T-helper 1 cell treated with Interleukin-12 subunit alpha and Interleukin-12 subunit beta and Interleukin-4 antibody, amounts not matched to agents 30 ng/mL and 1 ng/mL, for 36 hours (primary cell): ENCODE data around the gene SH3GL2. TPM values are rescaled to one million over a fixed set of nuclear protein-coding genes. Genes with fewer than 3 reads are reported as not detected.
"Not testable (repeated sequence)": the region's sequence is repeated elsewhere in the genome, so short reads cannot be mapped to it uniquely, and the experiment has no call there.

Source experiments
- intact Hi-C: fragments of 100-400 bp; cut with micrococcal nuclease; formaldehyde crosslinking; loops from one replicate; pipeline ENCODE4 v1.15.1; 2024
- total RNA-seq: library from RNA; stranded (reverse); gene quantifications from 2 replicates; pipeline ENCODE4 v1.2.3, GENCODE V29; 2022

SH3GL2 gene
- total RNA-seq, 1 donor from 2014 or later, result not detected

DNA sequence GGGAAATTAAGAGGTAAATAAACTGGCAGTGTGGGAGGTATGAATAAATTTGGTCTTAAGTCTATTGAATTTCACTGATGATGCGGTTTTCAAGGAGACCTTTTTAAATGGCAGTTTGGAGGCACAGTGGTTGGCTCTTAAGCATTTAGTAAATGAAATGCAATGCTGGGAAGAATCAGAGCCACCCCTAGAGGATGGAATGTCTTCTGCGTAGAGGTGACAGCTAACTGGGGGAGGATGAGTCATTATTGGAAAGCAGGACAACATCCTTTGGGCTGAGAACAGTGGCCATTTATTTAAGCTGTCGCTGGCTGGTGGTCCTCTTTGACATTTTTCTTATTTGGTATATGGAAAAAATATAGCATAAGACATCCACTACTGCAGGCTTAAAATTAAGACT lies 163.2 kb downstream of the SH3GL2 start:
- intact Hi-C loops, result no loop called here

DNA sequence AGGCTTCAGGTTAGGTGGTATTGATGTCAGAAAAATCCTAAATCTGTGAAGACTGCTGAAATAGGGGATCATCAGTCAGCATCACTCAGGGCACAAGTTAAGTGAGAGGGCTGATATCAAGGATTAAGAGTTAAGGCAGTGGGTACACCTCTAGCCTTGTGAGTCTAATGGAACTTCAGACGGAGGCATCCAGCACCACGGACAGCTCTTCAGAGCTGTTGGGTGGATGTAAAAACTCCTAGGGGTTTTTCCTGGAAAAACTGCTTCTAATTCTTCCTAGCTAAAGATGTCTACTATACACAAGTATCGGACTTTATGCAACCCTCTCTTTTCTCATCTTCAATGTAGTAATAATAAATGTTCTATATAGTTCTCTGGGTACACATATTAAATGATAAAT lies 165.9 kb downstream of the SH3GL2 start:
- intact Hi-C loops, result no loop called here

DNA sequence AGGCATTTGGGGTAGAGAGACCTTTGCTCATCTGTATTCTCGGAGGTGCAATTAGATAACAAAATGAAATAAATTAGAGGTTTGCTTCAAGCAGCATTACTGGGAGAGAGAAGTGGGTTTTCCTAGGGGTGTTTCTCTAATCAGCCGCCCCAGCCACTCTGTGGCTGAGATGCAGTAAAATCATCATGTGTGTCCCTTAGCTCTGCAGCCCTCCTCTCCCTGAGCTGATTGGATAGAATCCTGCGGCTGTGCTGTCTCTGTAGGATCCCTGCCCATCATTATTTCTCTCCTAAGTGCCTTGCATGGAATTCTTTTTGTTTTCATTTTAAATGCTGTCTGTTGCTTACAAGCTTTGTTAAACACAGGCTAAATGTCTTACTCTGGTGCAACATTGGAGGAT lies 171.4 kb downstream of the SH3GL2 start:
- intact Hi-C loops, result no loop called here

DNA sequence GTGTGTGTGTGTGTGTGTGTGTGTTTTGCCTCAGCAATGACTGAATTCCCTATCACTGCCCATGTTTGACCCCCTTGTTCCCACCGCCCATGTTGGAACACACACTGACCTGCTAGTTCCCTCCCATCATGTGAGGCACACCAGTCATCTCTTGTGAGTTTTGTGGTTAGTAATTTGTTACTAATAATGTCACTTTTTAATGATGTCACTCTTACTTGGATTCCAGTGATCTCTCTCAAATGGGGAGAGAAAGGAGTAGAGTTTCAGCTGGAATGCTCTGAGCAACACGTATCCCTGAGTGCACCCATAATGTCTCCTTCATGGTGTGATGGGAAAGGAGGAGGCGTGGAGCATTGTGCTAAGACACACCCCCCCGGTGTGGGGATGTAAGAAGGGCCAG lies 172.6 kb downstream of the SH3GL2 start:
- intact Hi-C loops, result no loop called here

DNA sequence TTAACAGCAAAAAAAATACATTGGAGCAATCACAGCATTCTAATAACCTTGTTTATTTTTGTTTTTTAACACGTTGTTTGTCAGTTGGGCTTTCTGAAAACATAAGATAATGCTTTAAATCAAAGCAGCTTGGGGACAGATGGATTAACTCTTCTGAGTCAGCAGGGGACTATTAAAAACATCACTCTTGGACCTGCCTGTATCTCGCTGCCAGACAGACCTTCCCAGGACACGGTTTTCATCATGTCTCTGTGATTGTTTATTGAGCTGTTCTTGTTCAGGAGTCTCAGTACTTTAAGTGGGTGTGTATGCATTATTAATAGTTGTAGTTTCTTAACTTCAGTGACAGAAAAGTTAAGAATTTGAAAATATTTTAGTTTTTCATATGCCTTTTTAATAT lies 173.2 kb downstream of the SH3GL2 start:
- intact Hi-C loops, result no loop called here

DNA sequence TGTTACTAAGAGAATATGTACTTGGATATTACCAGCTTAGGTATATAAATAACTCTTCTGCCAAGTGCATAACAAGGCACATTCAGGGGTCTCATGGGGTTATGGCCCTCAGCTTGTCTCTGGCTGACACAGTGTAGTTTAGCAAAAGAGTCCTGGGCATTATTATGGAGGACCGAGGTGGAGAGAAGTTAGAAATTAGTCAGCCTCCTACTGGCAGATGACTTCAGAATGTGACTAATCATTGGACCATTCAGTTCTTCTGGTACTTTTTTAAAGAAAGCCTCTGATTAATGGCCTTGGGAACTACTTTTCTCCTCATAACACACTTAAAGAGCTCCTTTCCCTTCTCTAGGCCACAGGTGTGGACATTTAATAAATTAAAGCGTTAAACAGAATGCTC lies 178.9 kb downstream of the SH3GL2 start:
- intact Hi-C loops, result no loop called here

DNA sequence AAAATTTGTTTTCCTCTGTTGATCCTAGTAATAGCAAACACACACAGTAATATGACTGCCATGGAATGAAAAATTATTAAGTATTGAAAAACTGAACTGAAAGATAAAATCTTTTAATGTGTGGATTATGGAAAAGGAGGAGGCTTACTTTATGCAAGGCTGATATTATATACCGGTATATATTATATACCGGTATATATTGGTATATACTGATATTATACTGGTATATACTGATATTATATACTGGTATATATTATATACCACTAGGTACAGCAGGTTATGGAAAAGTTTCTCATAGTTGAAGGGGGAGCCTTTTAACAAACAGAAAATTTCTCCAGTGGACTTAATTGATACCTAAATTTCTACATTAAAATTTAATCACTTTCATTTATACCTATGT lies 181.4 kb downstream of the SH3GL2 start:
- intact Hi-C loops, result no loop called here

DNA sequence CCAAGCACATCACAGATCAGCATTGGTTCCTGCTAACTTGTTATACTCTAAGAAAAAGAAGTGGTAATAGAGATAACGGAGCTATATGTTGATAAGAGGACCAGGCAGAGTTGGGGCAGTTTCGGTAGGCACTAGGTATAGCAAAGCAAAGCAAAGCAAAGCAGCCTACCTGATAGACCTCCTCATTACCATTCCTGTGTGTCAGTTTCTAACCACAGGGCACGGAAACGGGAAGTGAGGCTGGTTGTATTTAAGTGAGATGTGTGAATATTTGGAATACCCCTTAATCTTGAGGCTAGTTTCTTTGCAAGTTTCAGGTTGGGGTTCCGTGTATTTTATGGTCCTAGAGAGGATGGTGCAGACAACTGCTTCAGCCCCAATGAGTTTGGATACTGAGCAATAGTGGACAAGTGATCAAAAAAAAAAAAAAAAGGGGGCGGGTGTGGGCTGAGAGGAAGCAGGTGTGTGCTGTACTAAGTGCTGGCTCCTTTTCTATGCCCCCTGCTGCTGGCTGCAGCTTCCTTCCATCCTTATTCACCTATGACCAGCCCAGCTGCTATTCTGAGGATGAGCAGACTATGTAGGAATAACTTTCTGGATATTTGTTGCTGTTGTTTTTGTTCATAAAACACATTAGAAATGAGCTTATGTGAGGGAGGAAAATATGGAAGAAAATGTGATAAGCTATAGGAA lies 183.3 kb downstream of the SH3GL2 start:
- intact Hi-C loops, result no loop called here

DNA sequence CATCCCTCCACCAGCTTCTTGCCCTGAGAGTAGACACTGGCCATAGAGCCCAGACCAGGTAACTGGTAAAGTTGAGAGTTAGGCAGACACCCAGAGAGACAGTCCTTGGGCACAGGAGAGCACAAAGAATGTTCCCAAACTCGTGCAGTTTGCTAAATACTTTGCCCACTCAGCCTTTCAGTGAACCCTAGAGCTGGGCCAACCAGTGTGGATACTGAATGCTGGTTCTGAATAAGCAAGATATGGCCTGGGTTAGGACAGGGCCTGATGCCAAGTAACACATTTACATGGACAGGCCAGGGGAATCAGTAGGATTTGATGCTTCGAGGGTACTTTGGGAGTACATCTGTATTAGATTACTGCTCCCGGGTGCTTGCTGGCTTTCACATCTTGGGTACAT lies 185.4 kb downstream of the SH3GL2 start:
- intact Hi-C loops, result no loop called here

DNA sequence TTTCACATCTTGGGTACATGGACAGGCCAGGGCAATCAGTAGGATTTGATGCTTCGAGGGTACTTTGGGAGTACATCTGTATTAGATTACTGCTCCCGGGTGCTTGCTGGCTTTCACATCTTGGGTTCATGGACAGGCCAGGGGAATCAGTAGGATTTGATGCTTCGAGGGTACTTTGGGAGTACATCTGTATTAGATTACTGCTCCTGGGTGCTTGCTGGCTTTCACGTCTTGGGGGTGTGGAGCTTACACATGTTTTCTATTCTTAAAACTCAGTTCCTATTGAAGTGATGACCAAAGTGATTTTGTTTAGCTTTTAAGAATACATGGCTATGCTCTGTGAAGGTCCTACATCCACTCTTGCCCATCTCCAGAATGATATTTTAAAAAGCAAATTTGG lies 186.3 kb downstream of the SH3GL2 start:
- intact Hi-C loops, result not testable (repeated sequence)

DNA sequence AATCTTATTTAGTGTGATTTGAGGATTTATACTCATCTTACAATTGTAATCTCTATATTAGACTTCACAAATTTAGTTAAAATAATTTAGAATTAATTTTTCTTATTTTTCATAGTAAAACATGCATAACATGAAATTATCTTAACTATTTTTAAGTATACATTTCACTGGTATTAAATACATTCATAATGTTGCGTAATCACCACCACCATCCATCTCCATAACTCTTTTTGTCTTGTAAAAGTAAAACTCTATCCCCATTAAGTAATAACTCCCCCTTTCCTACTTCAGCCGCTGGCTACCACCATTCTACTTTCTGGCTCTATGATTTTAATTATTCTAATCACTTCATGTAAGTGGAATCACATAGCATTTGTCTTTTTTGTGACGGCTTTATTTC lies 193.4 kb downstream of the SH3GL2 start:
- intact Hi-C loops, result no loop called here

DNA sequence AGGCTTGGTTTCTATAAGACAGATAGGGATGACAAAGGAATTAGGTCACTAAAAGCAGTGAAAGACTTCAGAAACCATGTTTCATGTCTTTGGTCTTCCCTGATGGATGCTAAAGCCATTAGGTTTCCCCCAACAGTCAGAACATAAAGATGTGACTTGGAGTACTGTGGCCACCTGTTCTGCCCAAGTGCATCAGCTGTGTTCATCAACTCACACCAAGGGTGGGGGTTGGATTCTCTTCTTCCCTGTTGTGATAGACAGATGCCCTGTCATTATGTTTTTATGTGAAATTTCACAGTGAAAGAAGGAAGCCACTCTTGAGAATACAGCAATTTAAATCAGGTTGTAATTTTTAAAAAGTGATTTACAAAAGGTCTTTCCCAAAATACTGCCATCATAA lies 196.8 kb downstream of the SH3GL2 start:
- intact Hi-C loops, result no loop called here

DNA sequence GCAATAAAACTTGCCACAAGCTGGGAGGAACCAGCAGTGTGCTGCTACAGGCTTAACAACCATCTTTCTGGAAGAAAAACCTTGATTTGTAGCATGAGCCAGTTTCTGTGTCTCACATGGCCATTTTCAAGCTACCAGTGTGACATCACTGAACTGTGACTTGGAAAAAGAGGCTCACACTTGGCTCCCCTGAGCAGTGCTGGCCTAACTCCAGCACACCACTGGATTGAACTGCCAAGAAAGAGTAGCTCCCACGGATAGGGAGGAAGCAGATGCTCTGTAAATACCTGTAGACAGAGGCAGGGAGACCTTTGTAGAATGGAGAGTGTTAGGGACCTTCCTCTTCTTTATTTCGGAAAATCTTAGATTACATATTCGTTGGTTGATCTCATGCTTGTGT lies 197.9 kb downstream of the SH3GL2 start:
- intact Hi-C loops, result no loop called here

DNA sequence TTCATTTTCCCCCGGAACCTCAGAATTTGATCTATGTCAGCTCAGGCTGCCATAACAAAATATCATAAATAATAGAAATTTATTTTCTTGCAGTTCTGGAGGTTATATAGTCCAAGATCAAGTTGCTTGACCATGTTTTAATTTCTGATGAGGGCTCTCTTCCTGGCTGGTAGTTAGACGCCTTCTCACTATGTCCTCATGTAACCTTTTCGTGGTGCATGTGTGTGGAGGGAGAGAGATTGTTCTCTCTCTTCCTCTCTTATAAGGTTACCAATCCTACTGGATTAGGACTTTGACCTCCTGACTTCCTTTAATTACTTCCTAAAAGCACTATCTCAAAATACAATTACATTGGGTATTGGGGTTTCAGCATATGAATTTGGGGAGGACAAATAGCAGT lies 198.6 kb downstream of the SH3GL2 start:
- intact Hi-C loops, result no loop called here

DNA sequence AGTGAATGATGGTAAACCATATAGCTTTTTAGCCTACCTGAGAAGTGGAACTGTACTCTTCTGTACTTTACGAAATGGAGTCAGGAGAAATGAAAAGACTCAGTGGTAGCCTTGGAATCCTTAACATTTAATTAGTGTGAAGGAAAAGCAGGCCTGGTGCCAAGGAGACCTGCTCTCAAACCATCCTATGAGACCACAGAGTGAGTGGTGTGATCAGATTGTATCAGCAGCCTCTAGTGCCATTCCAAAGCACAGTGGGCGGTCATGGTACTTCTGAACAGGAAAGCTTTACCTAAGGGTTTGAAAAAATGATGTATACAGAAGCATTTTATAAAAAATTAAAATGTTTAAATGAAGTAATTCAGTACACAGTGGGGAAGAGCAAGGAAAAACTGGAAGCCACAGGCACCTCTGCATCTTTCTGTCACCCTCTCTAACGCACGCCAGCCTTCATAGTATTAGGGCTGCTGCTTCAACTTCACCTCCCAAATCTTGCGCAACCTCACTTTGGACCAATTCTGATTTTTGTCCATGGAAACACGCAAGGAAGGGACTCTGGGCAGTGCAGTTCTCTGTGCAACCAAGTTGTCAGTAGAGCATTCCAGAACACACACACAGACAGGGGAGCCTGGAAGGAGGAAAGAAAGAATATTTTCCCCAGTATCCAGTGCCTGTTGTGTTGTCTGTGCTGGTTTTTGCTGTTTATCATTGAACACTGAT lies 203.7 kb downstream of the SH3GL2 start:
- intact Hi-C loops, result no loop called here

DNA sequence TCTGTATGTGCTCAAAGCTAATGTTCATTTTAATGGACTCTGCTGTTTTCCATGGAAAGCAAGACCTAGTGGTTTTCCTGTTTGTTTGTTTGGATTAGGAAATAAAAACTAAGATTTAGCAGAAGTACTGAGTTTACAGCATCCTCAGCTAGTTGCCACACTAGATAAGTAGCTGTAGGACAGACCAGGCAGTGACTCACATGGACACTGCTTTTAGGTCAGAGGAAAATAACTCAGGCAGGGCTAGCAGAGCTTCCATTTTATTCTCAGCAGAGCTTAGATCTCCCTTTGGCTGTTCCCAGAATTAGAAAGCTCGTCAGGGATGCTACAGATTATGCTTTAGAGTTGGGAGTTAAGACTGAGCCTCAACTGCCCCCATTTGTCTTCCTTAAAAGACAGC lies 204.4 kb downstream of the SH3GL2 start:
- intact Hi-C loops, result no loop called here

DNA sequence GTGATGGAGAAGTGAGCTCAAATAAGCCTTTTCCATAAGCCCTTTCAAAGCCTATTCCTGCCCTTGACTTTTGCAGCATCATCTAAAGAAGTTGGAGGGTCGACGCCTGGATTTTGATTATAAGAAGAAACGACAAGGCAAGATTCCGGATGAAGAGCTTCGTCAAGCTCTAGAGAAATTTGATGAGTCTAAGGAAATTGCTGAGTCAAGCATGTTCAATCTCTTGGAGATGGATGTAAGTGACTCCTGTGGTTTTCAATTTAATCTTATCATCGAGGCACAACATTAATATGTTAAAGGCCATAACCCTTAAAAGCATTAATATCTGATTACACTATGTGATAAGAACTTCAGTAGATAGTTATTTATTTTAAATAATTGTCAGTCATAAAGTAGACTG lies 210.4 kb downstream of the SH3GL2 start:
- intact Hi-C loops, result no loop called here

DNA sequence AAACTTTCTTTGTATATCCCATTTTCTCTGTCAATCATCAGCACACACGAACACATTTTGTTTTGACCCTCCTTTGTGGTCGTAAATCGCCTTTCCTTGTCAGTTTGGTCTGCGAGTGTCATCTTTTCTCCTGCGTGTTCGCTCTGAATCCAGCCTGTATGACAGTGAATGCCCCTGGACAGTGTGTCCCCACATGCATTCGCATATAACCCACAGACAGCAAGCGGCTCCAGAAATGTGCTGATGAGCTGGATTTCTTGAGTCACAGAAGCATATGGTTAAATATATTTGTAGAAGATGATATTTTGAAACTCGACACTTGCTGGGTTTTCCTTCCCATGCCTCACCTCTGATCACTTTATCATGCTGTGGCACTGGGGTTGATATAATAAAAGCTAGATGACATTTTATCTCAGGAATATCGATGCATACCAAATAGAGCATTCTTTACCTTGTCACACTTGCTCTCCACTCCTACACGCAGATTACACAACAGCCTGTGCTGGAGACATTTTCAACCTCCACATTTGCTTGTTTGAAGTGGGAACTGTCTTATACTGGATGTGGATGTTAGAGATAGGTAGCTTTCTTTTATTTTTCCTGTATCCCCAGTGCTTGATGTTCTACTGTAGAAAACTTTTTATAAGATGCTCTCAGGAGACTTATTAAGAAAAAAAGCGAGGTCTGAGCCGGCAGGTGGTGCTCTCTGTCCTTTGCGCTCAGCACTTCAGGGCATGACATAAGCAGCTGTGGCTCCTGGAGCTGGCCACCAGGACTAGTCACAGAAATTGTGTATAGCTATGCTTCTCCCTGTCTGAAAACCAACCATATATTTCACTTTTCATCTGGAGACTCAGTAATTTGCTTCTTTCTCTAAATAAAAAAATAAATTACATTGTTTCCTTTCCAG lies 215.1 kb downstream of the SH3GL2 start:
- intact Hi-C loops, result no loop called here

DNA sequence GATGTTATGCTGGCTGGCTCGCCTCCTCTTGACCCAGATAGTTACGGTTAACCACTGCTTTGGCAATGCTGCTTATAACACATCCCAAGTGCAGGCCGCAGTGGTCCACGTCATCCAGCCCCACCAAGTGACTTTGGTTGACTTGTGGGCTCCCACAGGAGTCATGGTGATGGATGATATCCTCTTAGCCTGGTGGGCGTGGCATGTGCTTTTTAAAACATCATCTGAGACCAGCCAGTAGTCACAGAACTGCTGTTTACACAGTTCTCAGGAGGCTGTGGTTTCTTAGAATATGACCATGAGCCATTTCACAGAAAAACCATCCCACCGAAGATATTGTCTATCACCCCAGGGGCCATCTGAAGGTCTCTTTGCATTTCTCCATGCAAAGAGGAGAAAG lies 216.9 kb downstream of the SH3GL2 start:
- intact Hi-C loops, result no loop called here

DNA sequence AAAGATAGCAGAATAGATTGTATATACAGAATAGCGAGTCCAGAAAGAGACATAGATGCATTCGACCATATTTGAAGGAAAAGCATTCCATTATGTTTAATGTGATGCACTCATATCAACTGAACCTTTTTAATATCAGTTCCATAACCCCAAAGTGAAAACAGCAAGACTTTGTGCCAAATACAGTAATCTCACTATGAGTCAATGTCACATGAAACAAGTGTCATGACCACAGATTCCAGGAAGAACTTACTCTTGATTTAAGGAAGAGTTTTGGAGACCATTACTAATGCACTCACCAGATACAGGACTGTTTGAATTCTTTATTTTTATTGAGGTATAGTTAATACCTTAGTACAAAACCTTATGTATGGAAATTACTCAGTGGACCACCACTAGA lies 220.5 kb downstream of the SH3GL2 start:
- intact Hi-C loops, result no loop called here

DNA sequence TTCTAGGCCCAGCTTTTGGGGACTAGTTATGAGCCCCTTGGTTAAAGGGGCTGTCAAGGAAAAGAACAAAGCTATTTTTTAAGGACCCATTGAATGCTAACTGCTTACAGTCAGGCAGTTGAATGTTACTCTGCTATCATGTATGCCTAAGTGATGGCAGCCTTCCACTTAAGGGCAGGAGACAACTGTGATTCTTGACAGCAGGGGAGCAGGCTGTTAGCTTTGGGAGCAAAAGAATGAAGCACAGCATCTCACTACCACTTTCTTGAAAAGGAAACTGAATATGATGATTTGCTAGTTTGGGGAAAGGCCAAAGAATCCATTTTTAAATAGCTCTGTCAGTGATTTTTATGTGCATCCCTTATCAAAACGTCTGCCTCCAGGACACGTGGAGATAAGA lies 221.6 kb downstream of the SH3GL2 start:
- intact Hi-C loops, result loop anchor here (5.0 kb wide), 1 partner anchor 268 kb away; no protein-coding TSS in a partner anchor

DNA sequence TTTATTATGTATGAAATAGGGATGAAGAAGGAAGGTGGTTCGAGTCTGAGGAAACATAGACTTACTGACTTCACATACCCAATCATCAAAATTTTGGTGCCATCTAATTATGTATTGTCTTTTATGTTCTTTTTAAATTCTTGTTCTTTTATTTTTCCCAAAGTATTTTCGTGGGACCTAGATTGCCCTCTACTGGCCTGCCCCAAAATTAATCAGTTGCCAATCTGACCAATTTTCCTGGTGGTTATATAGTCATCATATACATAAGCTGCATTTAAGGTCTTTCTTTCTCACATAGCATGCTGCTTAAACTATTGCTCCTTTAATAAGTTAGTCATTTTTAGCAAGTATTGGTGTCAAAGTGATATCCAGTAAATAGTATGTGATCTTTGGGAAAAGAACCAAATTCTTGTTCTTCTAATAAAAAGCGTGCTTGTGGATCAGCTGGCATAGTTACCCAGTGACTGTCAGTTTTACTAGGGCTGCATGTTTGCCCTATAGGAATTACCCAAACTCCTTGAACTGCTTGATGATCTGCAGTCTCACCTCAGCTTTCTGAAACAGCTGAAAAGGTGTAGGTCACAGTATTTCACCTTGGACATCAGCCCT lies 223.5 kb downstream of the SH3GL2 start:
- intact Hi-C loops, result loop anchor here (5.0 kb wide), 1 partner anchor 270 kb away; no protein-coding TSS in a partner anchor
